CD4-positive, alpha-beta T cell treated with Interleukin-2 at 100 ng/mL for 4 hours (primary cell): Measurements from ENCODE around the gene DDX50.
"Not testable (repeated sequence)": the region's sequence is repeated elsewhere in the genome, so short reads cannot be mapped to it uniquely, and the experiment has no call there.

Experiments
- DNase-seq: peaks from one replicate; pipeline ENCODE4 v3.0.0-alpha.2; 2020; ENCODE audit warnings: low spot score

The DDX50 gene, protein sequence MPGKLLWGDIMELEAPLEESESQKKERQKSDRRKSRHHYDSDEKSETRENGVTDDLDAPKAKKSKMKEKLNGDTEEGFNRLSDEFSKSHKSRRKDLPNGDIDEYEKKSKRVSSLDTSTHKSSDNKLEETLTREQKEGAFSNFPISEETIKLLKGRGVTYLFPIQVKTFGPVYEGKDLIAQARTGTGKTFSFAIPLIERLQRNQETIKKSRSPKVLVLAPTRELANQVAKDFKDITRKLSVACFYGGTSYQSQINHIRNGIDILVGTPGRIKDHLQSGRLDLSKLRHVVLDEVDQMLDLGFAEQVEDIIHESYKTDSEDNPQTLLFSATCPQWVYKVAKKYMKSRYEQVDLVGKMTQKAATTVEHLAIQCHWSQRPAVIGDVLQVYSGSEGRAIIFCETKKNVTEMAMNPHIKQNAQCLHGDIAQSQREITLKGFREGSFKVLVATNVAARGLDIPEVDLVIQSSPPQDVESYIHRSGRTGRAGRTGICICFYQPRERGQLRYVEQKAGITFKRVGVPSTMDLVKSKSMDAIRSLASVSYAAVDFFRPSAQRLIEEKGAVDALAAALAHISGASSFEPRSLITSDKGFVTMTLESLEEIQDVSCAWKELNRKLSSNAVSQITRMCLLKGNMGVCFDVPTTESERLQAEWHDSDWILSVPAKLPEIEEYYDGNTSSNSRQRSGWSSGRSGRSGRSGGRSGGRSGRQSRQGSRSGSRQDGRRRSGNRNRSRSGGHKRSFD

DNA sequence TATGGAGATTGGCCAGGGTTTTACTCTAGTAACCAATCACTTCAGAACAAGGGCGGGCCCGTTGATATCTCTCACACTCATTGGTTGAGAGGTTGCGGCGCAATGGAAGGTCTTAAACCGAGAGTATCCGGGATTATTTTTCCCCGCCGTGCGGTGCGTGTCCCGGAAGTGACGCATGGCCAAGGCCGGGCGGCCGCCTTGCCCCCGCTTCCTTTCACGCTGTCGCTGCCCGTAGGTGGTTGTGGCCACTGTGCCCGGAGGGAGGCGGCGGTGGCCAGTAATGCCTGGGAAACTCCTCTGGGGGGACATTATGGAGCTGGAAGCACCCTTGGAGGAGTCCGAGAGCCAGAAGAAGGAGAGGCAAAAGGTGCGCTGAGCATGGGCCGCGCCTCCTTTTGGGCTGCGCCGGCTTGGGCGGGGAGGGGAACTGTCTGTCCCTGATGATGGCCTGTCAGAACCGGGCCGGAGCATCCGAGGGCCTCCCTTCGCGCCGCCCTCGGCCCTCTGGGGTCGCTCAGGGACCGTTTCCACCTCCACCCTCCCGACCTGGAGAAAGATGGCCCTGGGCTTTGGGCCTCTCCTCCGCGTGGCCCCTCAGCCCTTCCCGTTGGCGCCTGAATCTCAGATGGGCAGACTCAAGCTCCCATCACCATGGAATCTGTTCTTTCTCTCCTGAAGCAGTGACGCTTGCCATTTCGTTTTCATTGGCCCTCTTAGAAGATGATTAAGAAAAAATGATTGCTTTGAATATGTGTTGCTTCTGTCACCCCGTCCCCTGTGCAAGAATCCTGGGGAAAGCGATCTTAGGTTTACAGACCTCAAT is at the start of gene DDX50:
DDX50 (plus strand) TSS at position 211 of the 823 bp plus-strand sequence; CDS start at position 281, 70 bp downstream.
- peak; percentile 98 for DNase-seq

DNA sequence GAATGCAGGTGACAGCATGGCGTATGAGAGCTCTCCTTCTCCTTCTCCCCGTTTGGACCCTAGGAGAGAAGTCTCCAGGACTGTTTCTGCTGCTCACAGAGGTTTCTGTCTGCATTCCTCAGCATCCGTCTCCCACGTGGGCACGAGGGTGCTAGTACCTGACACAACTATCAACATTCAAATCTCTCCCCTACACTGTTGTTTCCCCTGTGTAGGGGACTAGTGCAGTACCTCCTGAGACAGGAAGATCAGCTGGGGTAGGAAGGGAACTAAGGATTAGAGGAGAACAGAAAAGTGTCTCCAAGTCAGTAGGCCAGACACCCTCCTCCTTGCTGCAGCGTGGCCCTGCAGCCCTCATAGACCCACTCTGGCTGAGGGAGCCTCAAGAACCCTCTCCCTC is 44.8 kb upstream of the DDX50 start:
- DNase-seq, result no peak

DNA sequence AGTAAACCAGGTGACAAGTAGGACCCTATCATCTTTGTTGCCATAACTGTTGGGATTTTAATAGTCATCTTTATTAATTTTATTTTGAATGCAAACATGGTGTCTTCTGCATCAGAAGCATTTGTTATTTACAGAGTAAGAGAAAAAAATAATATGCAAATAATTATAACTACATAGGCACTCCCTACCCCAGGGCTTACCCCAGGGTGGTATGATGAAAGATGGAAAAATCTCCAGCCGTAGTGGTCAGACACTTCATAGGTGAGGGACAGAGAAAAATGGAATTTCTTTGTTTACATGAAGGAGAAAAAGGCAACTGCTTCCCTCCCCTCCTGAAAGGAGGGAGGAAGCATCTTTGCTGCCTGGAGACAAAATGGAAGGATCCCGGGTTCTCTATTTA is 44.1 kb upstream of the DDX50 start:
- DNase-seq, result no peak

DNA sequence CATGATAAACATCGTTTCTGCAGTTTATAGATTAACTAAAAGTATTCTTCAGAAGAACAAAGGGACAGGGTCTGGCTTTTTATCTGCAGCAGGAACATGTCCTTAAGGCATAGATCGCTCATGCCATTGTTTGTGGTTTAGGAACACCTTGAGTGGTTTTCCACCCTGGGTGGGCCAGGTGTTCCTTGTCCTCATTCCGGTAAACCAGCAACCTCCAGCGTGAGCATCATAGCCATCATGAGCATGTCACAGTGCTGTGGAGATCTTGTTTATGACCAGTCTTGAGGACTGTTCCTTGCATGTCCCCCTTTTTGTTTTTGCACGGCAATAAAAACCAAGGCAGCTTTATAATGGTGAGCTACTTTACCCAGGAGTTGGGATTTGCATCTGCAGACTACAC is 39.9 kb upstream of the DDX50 start:
- no peak for DNase-seq

DNA sequence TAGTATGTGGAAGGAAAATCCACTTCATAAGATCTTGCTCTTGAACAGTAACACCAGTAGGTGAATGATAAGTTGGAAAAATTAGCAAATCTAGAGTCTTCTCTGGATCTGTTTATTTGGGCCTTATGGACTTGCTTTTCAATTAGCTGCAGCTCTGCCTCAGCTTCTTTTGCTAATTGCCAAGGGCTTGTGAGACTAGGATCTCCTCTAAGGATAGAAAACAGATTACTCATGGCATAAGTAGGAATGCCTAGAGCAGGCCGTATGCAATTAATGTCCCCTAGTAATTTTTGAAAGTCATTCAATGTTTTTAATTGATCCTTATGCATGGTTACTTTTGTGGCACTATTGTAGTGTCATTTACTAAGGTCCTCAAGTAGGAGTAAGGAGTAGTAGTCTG is 36.5 kb upstream of the DDX50 start:
- no peak for DNase-seq

DNA sequence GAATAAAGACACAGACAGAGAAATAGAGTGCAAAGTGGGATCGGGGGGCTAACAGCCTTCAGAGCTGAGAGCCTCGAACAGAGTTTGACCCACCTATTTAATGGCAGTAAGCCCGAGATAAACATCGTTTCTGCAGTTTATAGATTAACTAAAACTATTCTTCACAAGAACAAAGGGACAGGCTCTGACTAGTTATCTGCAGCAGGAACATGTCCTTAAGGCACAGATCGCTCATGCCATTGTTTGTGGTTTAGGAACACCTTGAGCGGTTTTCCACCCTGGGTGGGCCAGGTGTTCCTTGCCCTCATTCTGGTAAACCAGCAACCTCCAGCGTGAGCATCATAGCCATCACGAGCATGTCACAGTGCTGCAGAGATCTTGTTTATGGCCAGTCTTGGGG is 32.9 kb upstream of the DDX50 start:
- DNase-seq, result not testable (repeated sequence)

DNA sequence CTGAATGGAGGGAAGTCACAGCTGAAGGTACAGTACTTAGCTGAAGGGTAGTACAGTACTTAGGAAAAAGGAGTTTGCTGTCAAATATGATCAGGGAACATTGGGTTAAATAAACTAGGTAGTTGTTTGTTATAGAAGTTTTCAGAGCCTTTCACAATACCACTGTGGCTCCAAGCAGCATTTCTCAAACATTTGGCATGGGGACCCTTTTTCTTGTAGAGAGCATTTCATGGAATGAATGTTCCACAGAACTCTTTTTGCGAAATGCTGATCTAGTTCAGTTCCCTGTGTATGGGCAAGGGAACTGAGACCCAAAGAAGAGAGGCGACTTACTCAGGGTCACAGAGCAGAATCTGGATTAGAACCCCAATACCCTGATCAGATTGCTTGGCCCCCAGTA is 31.5 kb upstream of the DDX50 start:
- no peak for DNase-seq

DNA sequence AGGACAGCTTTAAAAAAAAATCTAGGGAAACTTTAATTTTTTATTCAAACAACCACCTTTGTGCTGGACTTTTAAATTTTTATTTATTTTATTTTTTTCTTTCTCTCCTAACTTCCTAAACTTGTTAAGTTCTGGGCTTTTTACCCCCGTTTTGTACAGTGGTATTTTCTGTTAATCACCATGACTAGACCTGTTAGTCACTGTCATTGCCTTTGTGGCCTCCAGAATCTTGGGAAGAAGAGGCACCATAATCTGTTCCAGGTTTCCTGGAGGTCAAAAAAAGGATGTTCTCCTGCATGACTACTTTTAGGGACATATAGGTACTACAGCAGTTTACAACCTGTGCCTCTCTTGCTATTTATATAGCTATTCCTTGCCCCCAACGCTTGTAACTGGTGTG is 31.1 kb upstream of the DDX50 start:
- DNase-seq, result no peak

DNA sequence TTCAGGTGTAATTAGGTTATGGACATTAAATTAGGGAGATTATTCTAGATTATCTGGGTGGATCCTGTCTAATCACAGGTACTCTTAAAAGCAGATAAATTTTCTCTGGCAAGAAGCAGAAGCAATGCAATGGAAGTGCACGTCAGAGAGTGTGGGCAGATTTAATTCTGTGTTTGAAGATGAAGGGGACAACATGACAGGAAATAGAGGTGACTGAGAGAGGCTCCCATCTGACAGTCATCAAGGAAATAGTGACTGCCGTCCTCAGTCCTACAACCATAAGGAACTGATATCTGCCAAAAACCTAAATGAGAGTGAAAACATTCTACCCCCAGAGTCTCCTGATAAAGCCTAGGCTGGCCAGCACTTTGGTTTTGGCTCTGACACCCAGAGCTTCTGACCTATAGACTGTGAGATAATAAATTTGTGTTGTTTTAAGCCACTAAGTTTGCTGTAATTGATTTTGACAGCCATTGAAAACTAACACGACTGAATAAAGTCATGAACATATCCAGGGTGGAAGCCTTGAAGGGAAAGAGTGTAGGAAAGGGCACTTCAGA is 30.5 kb upstream of the DDX50 start:
- no peak for DNase-seq

DNA sequence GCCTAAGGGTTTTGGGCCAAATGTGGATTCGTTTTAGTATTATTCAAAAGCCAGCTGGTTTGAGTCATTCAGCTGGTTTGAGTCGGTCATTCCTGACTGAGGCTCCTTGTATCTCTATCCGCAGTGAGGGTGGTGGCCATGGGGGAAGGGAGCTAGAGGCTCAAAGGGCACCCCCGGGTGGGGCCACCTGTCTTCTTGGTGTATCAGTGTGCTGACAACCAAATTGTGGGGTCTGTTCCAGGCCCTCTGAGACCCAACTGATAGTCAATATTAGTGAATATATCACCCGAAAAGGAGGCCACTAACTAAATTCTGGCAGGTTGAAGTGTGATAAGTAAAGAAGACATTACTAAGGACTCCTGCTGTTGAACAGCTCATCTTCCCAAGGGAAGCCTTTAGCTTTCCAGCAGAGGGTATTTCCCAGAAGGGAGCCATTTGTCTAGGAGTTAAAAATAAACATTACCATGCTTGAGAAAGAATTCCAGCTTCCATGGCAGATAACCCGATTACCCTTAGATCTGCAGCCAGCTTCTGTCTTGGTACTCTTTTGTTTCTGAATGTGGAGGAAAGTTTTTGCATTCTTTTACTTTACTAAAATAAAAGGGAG is 29.9 kb upstream of the DDX50 start:
- DNase-seq, result no peak

DNA sequence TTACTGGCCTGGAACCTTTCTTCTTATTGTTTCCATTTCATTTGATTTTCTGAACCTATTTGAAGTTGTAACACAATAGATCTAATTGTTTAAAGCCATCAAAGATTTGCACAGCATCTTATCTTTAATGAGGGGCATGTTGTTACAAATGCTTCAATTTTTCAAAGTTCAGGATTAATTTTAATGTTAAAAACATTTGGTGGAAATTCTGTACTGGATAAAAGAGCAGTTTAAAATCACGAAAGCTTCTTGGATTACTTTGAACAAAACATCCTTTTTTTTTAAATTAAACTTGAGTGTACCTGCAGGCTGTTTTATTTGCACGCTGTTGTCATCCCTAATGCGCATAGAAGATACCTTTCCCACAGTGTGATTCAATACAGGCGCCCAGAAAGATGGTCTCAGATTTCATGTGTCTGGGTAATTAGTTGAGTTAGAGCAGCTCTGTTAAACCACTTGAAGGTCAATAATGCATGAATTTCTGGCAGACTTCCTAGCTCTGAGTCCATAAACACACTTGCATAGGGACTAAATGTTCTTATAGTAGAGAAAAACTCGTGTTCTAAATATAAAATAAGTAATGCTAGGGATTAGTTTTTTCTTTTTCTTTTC is 29.3 kb upstream of the DDX50 start:
- no peak for DNase-seq

DNA sequence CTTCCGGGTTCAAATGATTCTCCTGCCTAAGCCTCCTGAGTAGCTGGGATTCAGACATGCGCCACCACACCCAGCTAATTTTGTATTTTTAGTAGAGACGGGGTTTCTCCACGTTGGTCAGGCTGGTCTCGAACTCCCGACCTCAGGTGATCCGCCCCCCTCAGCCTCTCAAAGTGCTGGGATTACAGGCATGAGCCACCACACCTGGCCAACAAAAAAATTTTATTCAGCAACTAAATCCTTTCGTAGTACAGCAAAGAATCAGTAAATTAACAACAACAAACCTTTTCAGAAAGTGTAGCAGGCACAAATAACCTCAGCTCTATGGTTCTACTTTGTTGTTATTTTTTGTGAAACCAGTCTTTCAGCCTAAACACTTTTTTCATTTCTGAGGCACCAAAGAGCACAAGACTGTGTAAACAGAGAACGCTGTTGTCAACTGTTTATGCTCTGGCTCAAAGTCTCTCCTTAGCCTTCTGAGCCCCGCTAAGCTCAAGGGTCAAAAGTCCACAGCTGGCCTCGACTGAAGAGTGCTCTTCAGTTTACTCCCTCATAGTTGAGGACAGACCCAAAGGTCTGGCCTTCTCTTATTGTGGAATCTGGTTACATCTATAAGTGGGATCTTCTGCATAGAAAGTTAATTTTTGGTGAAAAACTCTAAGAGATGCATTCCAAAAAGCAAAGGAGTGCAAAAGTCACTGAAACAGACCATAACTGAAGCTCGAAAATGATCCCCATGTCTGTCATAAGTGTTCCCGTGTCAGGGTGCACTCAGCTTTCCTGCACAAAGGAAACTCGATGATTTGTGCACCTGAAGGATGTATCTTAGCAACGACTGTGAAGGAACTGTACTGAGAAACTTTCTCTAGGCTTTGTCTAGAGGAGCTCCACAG is 24.6 kb upstream of the DDX50 start:
- DNase-seq, result no peak

DNA sequence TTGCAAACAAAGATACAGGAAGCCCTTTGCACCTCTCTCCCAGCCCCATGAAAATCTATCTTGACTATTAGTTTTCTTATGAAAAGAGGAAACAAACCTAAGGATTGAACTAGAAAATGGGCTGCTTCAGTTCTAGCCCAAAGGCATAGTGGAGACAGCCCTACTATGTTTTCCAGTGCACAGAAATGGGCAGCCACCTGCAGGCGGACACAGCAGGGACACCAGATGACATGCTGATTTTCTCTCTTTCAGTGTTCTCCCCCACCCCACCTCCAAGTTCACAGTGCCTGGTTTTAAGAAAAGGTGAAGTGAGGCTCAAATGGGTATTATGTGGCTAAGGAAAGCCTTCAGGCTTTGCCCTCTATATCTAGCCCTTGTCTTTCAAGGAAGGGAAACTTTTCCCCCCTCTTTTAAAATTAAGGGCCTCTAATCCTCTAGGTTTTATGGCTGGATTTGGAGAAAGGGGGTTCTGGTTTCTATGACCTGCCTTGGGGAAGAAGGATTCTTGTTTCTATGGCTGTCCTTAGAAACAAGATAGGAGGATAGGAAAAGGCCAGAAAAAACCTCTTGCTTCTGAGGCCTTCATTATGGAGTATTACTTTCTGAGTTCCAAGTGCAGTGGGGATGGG is 23.5 kb upstream of the DDX50 start:
- no peak for DNase-seq

DNA sequence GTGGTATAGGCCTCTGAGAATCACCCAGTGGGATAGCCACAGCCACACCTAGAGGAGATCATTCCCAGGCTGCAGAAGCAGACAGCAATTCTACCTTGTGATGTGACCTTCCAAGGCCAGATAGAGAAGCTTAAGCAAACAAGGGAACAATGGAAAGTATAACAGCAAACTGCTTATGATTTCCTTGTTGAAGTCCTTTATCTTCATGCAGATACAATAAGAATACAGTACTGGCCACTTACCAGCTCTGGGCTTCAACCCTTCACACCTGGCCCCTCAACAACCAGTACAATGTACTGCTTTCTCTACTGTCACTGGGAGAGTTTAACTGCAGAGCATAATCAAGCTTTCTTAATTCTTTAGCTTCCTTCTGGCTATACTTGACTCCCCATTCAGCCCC is 22.6 kb upstream of the DDX50 start:
- no peak for DNase-seq

DNA sequence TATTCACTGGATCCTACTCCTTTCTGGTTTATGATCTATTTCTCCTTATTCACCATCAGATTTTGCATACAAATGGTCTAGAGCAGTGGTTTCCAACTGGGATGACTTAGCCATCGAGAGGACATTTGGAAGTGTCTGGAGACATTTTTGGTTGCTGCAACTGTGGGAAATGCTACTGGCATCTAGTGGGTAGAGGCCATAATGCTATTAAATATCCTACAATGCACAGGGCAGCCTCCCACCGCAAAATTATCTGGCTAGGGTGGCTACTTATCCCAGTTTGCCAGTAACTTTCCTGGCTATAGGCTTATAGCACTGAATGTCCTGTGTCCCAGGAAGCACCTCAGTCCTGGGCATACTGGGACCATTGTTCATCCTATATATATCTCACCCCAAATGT is 21.5 kb upstream of the DDX50 start:
- no peak for DNase-seq

DNA sequence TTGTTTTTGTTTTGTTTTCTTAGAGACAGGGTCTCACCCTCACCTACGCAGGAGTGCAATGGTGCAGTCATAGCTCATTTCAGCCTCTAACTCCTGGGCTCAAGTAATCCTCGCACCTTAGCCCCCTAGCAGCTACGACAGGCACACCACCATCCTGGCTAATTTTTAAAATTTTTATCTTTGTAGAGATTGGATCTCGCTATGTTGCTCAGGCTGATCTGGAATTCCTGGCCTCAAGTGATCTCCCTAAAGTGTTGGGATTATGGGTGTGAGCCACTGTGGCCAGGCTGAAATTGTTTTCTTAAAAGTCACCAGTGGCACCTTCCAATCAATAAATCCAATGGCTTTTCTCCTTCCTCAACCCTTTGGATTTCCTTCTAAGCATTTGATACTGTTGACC is 20.9 kb upstream of the DDX50 start:
- no peak for DNase-seq

DNA sequence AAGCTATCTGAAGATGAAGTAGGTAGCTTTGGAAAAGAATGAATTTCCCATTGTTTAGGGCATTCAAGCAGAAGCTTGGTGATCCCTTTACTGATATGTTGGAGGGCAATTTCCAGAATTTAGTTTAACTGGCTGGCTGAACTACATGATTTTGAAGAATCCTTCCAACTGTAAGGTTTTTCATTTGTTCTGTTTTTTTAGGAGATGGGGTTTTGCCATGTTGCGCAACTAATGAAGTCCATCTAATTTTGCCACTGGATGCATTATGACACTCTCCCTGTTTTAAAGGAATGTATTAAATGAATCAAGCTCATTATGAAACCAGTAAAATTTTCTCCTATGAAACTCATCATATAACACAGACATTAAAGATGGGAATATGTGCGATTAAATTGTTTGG is 6.1 kb upstream of the DDX50 start:
- DNase-seq, result no peak

DNA sequence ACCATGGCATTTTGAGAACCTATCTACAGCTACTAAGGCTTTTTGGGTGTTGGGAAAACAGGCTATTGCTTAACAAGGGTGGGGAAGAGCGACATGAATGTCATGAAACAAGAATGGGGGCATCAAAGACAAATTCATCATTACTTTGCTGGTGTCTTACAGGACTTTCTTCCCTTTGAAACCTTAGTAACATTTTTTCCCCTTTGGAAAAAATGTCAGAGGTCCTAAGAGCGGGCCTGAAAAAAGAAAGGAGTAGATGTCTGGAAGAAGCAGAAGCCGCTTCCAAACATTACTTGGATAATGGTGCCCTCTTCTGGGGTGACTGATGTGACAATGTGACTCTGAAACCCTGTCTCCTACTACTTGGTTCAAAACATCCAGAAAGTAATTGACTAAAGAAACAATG is 3.8 kb upstream of the DDX50 start:
- DNase-seq, result peak; percentile 45

DNA sequence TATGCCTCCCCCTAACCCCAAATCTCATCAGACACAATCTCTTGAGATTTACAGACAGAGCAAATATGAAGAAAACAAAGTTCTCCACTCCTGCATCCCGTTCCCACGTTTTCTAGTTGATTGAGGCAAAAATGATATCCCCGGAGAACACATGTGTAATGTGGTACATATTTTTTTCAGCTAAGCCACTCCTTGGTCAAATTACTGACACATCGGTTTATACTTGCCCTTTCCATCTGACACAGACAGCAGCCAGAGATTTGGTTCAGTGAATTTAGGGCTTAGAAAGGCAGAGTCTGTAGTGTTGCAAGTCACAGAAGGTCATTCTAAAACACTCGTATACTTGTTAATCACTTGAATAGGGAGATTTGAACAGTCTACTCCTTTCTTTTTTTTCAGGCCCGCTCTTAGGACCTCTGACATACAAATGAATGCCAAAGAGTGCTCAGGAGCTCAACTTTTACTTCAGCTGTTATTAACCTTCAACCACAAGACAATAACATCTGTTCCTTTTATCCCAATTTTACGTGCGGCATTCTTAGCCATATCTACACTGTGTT is 1.8 kb upstream of the DDX50 start:
- no peak for DNase-seq
